HL-60 (cell line): ENCODE measurements around the gene PRPF6.

Source experiments
- DNase-seq, 2 experiments: peaks; one replicate each; pipeline ENCODE4 v3.0.0-alpha.2; 2010 to 2020; ENCODE audit warnings: low read depth in 1 of 2, low spot score in 1 of 2
- H3K27ac ChIP-seq: fragments of 250-450 bp; sonication (Bioruptor Pico); replicated peaks from 2 replicates; pipeline ENCODE4 v1.5.1; 2020; ENCODE audit warnings: mild to moderate bottlenecking, moderate library complexity
- H3K27me3 ChIP-seq: fragments of 250-450 bp; sonication (Bioruptor Pico); 2 replicates; pipeline ENCODE4 v1.5.1; 2021; ENCODE audit warnings: mild to moderate bottlenecking, moderate library complexity; ENCODE audit not compliant: insufficient read depth, poor library complexity, severe bottlenecking
- H3K4me3 ChIP-seq: replicated peaks from 2 replicates; pipeline ENCODE4 v1.5.1; 2011; ENCODE audit warnings: mild to moderate bottlenecking, control low read depth, low read length; ENCODE audit not compliant: insufficient read depth
- GABPA ChIP-seq: IDR thresholded peaks from 2 replicates; pipeline ENCODE4 v1.6.1; 2012; ENCODE audit warnings: low read depth
- POLR2AphosphoS5 ChIP-seq: IDR thresholded peaks from 2 replicates; pipeline ENCODE4 v1.6.1; 2012; ENCODE audit warnings: low read depth
- REST ChIP-seq: IDR thresholded peaks from 2 replicates; pipeline ENCODE4 v1.6.1; 2012; ENCODE audit warnings: low read depth; ENCODE audit not compliant: insufficient replicate concordance
- SPI1 ChIP-seq: IDR thresholded peaks from 2 replicates; pipeline ENCODE4 v1.6.1; 2012; ENCODE audit warnings: low read depth, mild to moderate bottlenecking, borderline replicate concordance
- TF ChIP-seq, protein P1 (sequence below): IDR thresholded peaks from one replicate; pipeline ENCODE4 v1.5.1; 2011; ENCODE audit warnings: low read length, control low read depth, inconsistent platforms; ENCODE audit not compliant: insufficient read depth

The PRPF6 gene

GRCh38 chr20:63946986-63947637, 33.8 kb upstream of the PRPF6 start:
- TF ChIP-seq, protein P1, sequence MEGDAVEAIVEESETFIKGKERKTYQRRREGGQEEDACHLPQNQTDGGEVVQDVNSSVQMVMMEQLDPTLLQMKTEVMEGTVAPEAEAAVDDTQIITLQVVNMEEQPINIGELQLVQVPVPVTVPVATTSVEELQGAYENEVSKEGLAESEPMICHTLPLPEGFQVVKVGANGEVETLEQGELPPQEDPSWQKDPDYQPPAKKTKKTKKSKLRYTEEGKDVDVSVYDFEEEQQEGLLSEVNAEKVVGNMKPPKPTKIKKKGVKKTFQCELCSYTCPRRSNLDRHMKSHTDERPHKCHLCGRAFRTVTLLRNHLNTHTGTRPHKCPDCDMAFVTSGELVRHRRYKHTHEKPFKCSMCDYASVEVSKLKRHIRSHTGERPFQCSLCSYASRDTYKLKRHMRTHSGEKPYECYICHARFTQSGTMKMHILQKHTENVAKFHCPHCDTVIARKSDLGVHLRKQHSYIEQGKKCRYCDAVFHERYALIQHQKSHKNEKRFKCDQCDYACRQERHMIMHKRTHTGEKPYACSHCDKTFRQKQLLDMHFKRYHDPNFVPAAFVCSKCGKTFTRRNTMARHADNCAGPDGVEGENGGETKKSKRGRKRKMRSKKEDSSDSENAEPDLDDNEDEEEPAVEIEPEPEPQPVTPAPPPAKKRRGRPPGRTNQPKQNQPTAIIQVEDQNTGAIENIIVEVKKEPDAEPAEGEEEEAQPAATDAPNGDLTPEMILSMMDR: no peak
- TF ChIP-seq POLR2AphosphoS5 (no peak; the same call in 1 of the 2 replicates), GABPA (no peak), SPI1 (no peak), REST (no peak)
- no peaks in the 10 kb centered on the region for H3K27me3 ChIP-seq
- H3K27ac ChIP-seq: no peak overlapping the region
- no peak for DNase-seq
- H3K4me3 ChIP-seq: no peak overlapping the region

- H3K4me3 ChIP-seq: no peak overlapping the region
- no peak for DNase-seq
Measured at GRCh38 chr20:63947638-63948456, 33.1 kb upstream of the PRPF6 start.

More at GRCh38 chr20:63947638-63948456, 33.1 kb upstream of the PRPF6 start:
- no peak overlapping the region for H3K27ac ChIP-seq
- TF ChIP-seq, protein P1: no peak
- TF ChIP-seq SPI1: no peak
- no peak for TF ChIP-seq REST
- TF ChIP-seq GABPA: no peak
- no peak for TF ChIP-seq POLR2AphosphoS5
- no peaks in the 10 kb centered on the region for H3K27me3 ChIP-seq
